C4-2B (cell line): Measurements from ENCODE around the gene MORN1.

ENCODE experiments used
- H3K27ac ChIP-seq: fragments of 450-650 bp; 2 replicates; pipeline ENCODE4 v1.5.1; 2017
- ZFX ChIP-seq: fragments of 450-650 bp; IDR thresholded peaks from 2 replicates; pipeline ENCODE4 v1.6.1; 2017
- TF ChIP-seq, protein P1 (sequence below): fragments of 450-650 bp; conservative IDR thresholded peaks from 2 replicates; pipeline ENCODE4 v1.5.1; 2017; ENCODE audit warnings: mild to moderate bottlenecking

MORN1 gene

DNA sequence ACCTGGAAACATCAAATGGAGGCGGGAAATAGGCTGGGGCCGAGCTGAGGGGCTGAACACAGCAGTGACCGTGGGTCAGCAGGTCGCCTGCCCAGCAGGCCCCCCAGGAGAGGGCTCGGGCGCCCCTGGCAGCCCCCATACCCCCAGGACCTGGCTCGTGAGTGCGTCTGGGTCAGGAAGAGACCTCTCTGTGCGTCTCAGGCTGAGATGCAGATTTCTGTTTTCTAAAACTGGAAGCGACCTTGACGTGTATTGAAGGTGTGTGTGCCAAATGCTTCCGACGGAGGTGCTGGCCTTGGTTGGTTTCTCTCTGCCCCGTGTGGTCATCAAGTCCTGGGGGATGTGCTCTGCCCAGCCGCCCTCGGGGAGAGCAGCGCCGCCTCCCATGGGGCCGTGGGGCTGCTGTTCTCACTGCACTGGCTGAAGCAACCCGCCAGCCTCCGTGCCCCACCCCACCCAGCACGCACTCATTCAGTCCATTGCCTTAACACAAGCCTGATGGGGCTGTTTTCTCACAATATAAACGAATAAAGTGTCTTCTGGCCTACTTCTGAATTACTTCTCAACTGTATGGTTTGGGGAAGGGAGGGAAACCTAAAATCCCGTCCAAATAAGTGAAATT, 13.6 kb upstream of the MORN1 start:
- no peak overlapping the region for H3K27ac ChIP-seq

DNA sequence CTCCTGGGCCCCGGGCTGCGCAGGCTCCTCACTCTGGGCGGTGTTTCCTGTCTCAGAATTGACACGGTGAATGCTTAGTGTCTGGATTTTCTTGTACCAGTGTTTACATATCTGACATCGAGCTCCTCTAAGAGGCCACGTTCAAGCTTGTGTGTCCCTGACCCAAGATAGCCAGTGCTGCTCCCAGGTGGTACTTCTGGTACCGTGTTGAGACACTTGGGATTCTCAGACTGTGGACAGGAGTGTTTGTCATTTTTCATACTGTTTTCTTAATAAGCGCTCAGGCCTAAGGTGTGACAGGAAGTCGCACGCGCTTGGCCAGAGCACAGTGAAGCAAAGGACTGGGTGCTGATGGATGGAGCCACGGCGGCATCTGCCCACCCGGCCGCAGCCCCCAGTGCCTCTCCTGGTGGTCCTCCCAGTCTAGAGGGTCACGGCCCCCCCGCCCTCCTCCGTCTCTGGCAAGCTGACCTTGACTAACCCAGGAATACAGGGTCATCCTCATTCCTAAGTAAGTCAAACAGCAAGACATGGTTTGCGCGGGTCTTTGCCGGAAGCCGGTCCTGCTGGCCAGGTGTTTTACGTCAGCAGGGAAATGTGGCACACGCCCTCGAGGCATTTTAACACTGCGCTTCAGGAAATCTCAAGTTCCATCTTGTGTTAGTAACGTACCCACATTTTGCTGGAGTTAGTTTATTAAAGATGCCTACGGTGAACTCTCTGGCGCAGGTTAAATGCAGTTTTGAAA, 13.0 kb upstream of the MORN1 start:
- no peak for TF ChIP-seq ZFX
- TF ChIP-seq, protein P1, sequence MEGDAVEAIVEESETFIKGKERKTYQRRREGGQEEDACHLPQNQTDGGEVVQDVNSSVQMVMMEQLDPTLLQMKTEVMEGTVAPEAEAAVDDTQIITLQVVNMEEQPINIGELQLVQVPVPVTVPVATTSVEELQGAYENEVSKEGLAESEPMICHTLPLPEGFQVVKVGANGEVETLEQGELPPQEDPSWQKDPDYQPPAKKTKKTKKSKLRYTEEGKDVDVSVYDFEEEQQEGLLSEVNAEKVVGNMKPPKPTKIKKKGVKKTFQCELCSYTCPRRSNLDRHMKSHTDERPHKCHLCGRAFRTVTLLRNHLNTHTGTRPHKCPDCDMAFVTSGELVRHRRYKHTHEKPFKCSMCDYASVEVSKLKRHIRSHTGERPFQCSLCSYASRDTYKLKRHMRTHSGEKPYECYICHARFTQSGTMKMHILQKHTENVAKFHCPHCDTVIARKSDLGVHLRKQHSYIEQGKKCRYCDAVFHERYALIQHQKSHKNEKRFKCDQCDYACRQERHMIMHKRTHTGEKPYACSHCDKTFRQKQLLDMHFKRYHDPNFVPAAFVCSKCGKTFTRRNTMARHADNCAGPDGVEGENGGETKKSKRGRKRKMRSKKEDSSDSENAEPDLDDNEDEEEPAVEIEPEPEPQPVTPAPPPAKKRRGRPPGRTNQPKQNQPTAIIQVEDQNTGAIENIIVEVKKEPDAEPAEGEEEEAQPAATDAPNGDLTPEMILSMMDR = no peak
- no peak overlapping the region for H3K27ac ChIP-seq

More for the DNA sequence above, 13.6 kb upstream of the MORN1 start:
- TF ChIP-seq ZFX = no peak
- TF ChIP-seq, protein P1 = no peak

DNA sequence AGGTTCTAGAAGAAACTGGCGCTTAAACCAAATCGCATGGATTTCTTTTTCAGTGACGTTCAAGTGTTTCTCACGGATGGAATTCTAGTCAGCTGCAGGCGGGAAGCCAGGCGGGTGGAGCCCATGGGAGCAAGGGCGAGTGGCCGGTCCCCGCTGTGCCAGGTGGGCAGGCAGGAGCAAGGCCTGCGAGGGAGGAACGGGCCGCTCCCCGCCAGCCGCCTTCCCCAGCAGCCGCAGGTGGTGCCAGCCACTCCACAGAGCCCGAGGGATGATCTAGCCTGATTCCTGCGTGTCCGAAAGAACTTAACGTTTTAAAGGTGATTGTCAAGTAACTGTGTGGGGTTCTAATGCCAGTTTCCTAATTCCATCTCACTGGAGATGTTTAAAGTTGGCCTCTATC, 11.9 kb upstream of the MORN1 start:
- H3K27ac ChIP-seq = no peak overlapping the region

DNA sequence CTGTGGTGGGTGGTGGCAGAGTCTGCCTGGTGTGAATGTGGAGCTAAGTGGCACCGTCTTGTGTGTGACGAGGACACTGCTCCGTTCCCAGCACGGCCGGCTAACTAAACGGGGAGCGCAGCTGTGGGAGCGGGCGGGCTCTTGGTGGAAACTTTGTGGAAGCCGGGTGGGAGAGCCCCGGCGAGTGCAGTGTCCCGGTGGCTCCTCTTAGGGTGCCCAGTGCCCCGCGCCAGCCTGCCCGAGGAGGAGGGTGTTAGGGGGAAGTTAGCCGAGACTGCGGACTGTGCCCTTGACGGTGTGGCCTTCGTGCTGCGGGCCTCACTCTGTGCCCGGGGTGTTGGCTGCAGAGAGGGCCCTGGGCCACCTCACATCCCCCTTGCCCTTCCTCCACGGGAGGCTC, 11.1 kb upstream of the MORN1 start:
- TF ChIP-seq, protein P1 = no peak
- no peak for TF ChIP-seq ZFX
- H3K27ac ChIP-seq = no peak overlapping the region

More for the DNA sequence above, 11.9 kb upstream of the MORN1 start:
- TF ChIP-seq, protein P1 = no peak
- TF ChIP-seq ZFX = no peak

DNA sequence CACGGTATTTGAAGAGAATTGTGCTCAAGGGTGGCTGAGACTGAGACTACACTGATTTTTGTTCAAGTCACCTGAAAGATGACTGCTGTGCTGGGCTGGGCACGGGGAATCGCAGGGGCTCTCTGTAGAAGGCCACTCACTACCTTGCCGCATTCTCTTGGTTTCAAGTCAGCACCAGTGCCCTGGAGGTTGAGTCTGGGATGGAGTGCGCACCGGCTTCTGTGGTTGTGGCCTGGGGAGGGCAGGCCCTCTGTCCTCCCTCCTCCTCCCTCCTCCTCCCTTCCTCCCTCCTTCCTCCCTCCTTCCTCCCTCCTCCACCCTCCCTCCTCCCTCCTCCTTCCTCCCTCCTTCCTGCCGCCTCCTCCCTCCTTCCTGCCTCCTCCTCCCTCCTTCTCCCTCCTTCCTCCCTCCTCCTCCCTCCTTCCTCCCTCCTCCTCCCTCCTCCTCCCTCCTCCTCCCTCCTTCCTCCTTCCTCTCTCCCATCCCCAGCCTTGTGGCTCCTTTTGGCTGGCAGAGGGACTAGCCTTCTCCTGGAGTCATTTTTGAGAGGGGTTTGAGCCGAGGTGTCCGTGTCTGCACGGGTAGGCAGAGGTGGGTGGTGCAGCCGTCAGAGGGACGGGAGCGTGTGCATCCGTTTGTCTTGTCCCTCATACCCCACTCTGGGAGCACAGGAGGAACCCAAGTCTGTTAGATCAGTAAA, 9.7 kb upstream of the MORN1 start:
- TF ChIP-seq ZFX = no peak
- TF ChIP-seq, protein P1 = no peak
- no peak overlapping the region for H3K27ac ChIP-seq

DNA sequence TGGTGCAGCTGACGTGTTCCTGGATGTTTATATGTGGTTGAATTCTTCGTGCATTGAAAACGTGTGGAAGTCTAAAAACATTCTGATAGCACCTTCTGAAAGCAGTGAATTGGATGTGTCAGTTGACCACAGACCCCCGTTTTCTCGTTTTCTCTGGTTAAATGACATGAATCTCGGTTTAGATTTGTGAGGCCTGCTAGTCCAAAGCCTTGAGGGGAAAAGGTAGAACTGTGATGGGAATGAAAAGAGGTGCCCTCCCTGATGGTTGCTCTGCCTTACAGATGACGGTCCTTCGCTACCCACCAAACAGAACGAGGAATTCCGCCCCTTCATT, 9.2 kb upstream of the MORN1 start:
- H3K27ac ChIP-seq = no peak overlapping the region
- TF ChIP-seq, protein P1 = no peak
- TF ChIP-seq ZFX = no peak

DNA sequence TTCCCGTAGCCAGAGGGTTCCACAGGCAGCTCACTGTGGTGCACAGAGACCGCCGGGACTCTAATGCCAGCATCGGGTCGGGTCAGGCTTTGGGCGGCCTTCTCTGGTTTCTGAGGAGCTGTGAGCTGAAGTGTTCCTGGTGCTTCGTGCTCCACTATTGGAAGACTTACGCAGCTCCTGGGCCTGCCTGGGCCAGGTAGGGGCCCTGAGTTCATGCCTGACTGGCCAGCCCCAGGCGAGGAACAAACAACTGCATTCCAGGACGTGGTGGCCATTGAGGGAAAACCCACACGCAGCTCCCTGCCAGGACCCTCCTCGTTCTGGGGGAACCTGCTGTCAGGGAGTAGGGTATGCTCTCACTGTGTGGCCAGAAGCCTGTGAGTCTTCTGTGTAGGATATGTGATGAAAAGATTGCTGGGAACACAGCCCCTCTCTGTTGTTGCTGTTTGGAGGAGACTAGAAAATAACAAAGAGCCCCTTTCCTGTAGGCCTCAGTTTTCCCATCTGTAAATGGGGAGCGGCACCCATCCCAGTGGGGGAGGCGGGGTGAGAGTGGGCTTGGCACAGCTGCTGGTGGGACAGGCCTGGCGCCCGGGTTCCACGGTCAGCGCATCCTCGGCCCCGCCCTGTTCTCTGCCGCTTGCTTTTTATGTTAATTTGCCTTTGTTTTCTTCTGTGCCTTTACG, 8.7 kb upstream of the MORN1 start:
- TF ChIP-seq ZFX = no peak
- TF ChIP-seq, protein P1 = no peak
- H3K27ac ChIP-seq = no peak overlapping the region
